Peyer's patch (tissue), 4 donors: ENCODE measurements around the gene SIX1. TPM values are rescaled to one million over a fixed set of nuclear protein-coding genes. Genes with fewer than 3 reads are reported as not detected.

Experiments
- DNase-seq, 3 donors: peaks; one replicate each; pipeline ENCODE4 v3.0.0-alpha.2; 2017 to 2019
- H3K27ac ChIP-seq, 4 donors: fragments of 200-600 bp; sonication (generic); one replicate each; pipeline ENCODE4 v1.5.1; 2016 to 2019
- H3K27me3 ChIP-seq, 2 donors: fragments of 200-600 bp; sonication (generic); one replicate each; pipeline ENCODE4 v1.5.1; 2019
- H3K36me3 ChIP-seq, 3 donors: fragments of 200-600 bp; sonication (generic); one replicate each; pipeline ENCODE4 v1.5.1; 2016 to 2019
- H3K4me1 ChIP-seq, 4 donors: fragments of 200-600 bp; sonication (generic); one replicate each; pipeline ENCODE4 v1.5.1; 2016 to 2019
- H3K4me3 ChIP-seq, 4 donors: fragments of 200-600 bp; sonication (generic); 1 replicate in 3 of 4; 2 replicates in 1 of 4; pipeline ENCODE4 v1.5.1; 2016 to 2019; ENCODE audit warnings: mild to moderate bottlenecking in 1 of 4
- H3K9me3 ChIP-seq, 4 donors: fragments of 200-600 bp; sonication (generic); one replicate each; pipeline ENCODE4 v1.5.1; 2016 to 2019; ENCODE audit warnings: mild to moderate bottlenecking in 1 of 4
- CTCF ChIP-seq, 6 experiments: fragments of 450-650 bp in 4 of 6; fragments of 200-600 bp in 2 of 6; sonication (generic) in 1 of 6; IDR thresholded peaks; one replicate each; pipeline ENCODE4 v1.5.1; 2017 to 2019; ENCODE audit warnings: antibody characterized with exemption in 6 of 6, mild to moderate bottlenecking in 3 of 6, moderate library complexity in 1 of 6
- POLR2A ChIP-seq, 2 donors: fragments of 450-650 bp; IDR thresholded peaks; one replicate each; pipeline ENCODE4 v1.5.1; 2017; ENCODE audit warnings: antibody characterized with exemption in 2 of 2, mild to moderate bottlenecking in 2 of 2, moderate library complexity in 2 of 2
- total RNA-seq, 4 donors: library from RNA; depleted of rRNA; stranded (reverse); fragments of >200 nt; gene quantifications; one replicate each; pipeline ENCODE4 v1.1.0, GENCODE V29; 2016

The SIX1 gene
- total RNA-seq, 4 donors from 2014 or later, result not detected

- no peak for DNase-seq
- H3K9me3 ChIP-seq, result no peaks in the 10 kb centered on the region
- no peak overlapping the region for H3K27ac ChIP-seq
- H3K36me3 ChIP-seq, result no peaks in the 10 kb centered on the region
- H3K4me1 ChIP-seq, result no peaks in the 10 kb centered on the region
- no peak overlapping the region for H3K4me3 ChIP-seq
- H3K27me3 ChIP-seq, result no peaks in the 10 kb centered on the region
- TF ChIP-seq POLR2A (IDR thresholded peaks at IDR 0.05), result no peak
- no peak for TF ChIP-seq CTCF (IDR thresholded peaks at IDR 0.05)
These were observed 55.2 kb downstream of the SIX1 start for GRCh38 chr14:60594062-60594461.

Other genes starting within 250 kb of the SIX1 start
- gene C14orf39, start 163.4 kb downstream of the SIX1 start, total RNA-seq, result not detected
- not detected for gene SIX6, start 140.3 kb downstream of the SIX1 start, total RNA-seq
- gene SIX4, start 74.9 kb upstream of the SIX1 start, total RNA-seq, result 1 to 10 TPM in 1 of 4 donors, not detected in 3; 2.1 TPM
- gene MNAT1, start 85.3 kb upstream of the SIX1 start, total RNA-seq, result 10 to 100 TPM in 3 of 4 donors, 1 to 10 TPM in 1; 7.5 to 66.8 (median 17.2) TPM